CD1c-positive myeloid dendritic cell (primary cell): ENCODE results near the gene DHTKD1.

Source experiments
- DNase-seq: peaks from one replicate; pipeline ENCODE4 v3.0.0-alpha.2; 2016; ENCODE audit errors: extremely low spot score

The DHTKD1 gene

GRCh38 chr10:12068449-12069269 is at the start of gene DHTKD1:
DHTKD1 (plus strand) TSS chr10:12068954; CDS start chr10:12069034, 80 bp downstream.
- peak; percentile 99 for DNase-seq

GRCh38 chr10:12019283-12019971 is 49.3 kb upstream of the DHTKD1 start:
- no peak for DNase-seq

GRCh38 chr10:12020574-12020973 is 48.2 kb upstream of the DHTKD1 start:
- no peak for DNase-seq

GRCh38 chr10:12022580-12023257 is 46.0 kb upstream of the DHTKD1 start:
- no peak for DNase-seq

- DNase-seq, result no peak
Measured at GRCh38 chr10:12025591-12025990, 43.2 kb upstream of the DHTKD1 start.

GRCh38 chr10:12027539-12027938 is 41.2 kb upstream of the DHTKD1 start:
- no peak for DNase-seq

- no peak for DNase-seq
Measured at GRCh38 chr10:12031404-12031803, 37.4 kb upstream of the DHTKD1 start.

- no peak for DNase-seq
Measured at GRCh38 chr10:12036073-12036655, 32.6 kb upstream of the DHTKD1 start.

- DNase-seq, result peak; percentile 33
Measured at GRCh38 chr10:12041766-12042408, 26.9 kb upstream of the DHTKD1 start.

GRCh38 chr10:12042409-12042796 is 26.4 kb upstream of the DHTKD1 start:
- peak; percentile 63 for DNase-seq

GRCh38 chr10:12042797-12043651 is 25.7 kb upstream of the DHTKD1 start, which contains the start of gene UPF2:
UPF2 (minus strand) TSS chr10:12042809; CDS start chr10:12035423, 7,386 bp downstream.
- DNase-seq, result peak; percentile 98

GRCh38 chr10:12045596-12045995 is 23.2 kb upstream of the DHTKD1 start:
- no peak for DNase-seq

GRCh38 chr10:12048547-12048946 is 20.2 kb upstream of the DHTKD1 start:
- no peak for DNase-seq

- no peak for DNase-seq
Measured at GRCh38 chr10:12050528-12050927, 18.2 kb upstream of the DHTKD1 start.

GRCh38 chr10:12051241-12051640 is 17.5 kb upstream of the DHTKD1 start:
- DNase-seq, result peak; percentile 66

- DNase-seq, result no peak
Measured at GRCh38 chr10:12055732-12056131, 13.0 kb upstream of the DHTKD1 start.

- DNase-seq, result no peak
Measured at GRCh38 chr10:12056748-12057147, 12.0 kb upstream of the DHTKD1 start.

GRCh38 chr10:12061124-12061523 is 7.6 kb upstream of the DHTKD1 start:
- no peak for DNase-seq

- no peak for DNase-seq
Measured at GRCh38 chr10:12062754-12063482, 5.8 kb upstream of the DHTKD1 start.

GRCh38 chr10:12063483-12063818 is 5.3 kb upstream of the DHTKD1 start:
- DNase-seq, result no peak
